Muscle of leg (tissue), 11 donors: ENCODE measurements around the gene FAM32A. TPM values are rescaled to one million over a fixed set of nuclear protein-coding genes. Genes with fewer than 3 reads are reported as not detected.

Experiments
- DNase-seq: peaks from one replicate; pipeline ENCODE4 v3.0.0; 2013
- H3K27ac ChIP-seq: one replicate; pipeline ENCODE4 v1.5.1; 2013; ENCODE audit warnings: mild to moderate bottlenecking, low read length, control low read depth
- H3K27me3 ChIP-seq: one replicate; pipeline ENCODE4 v1.6.1; 2013; ENCODE audit warnings: low read length; ENCODE audit not compliant: control insufficient read depth, insufficient read depth
- H3K36me3 ChIP-seq: one replicate; pipeline ENCODE4 v1.6.1; 2013; ENCODE audit warnings: low read length; ENCODE audit not compliant: control insufficient read depth, insufficient read depth
- H3K4me1 ChIP-seq: one replicate; pipeline ENCODE4 v1.6.1; 2013; ENCODE audit warnings: low read length; ENCODE audit not compliant: control insufficient read depth, insufficient read depth
- H3K4me3 ChIP-seq: one replicate; pipeline ENCODE4 v1.5.1; 2013; ENCODE audit warnings: low read length, control low read depth
- H3K9me3 ChIP-seq: replicated peaks from 2 replicates; pipeline ENCODE4 v1.6.1; 2013; ENCODE audit warnings: low read depth, low read length; ENCODE audit not compliant: control insufficient read depth
- WGBS: methylation state at CpG from one replicate; pipeline ENCODE4 v1.1.5; 2013; ENCODE audit warnings: missing lambda C conversion rate; ENCODE audit not compliant: insufficient coverage; 5-methylcytosine and 5-hydroxymethylcytosine counted together
- polyA plus RNA-seq, 8 donors: library from polyadenylated mRNA; unstranded; fragments of 120-200 nt; gene quantifications; one replicate each; pipeline versions ENCODE4 v1.2.1 to v1.2.3, GENCODE V29; 2013; ENCODE audit warnings: inconsistent platforms in 1 of 8, low replicate concordance in 1 of 8; ENCODE audit not compliant: insufficient read length in 8 of 8, insufficient read depth in 1 of 8
- total RNA-seq: library from RNA; stranded (reverse); fragments of 120-200 nt; gene quantifications from one replicate; pipeline ENCODE4 v1.2.4, GENCODE V29; 2013

The FAM32A gene
- total and polyA plus RNA-seq, 9 donors = 56.6 to 89.9 (median 72.6) TPM

- no peak for DNase-seq
- Histone ChIP-seq H3K27me3 (no peaks in the 10 kb centered on the region), H3K9me3 (no peaks in the 10 kb centered on the region), H3K36me3 (peaks cover 78% of the 10 kb centered on the region), H3K27ac (no peak overlapping the region), H3K4me3 (no peak overlapping the region), H3K4me1 (peaks cover 14% of the 10 kb centered on the region)
- WGBS = 88% methylated on average over 7 of the region's 10 CpGs
Observed at GRCh38 chr19:16207063-16207462, 21.9 kb downstream of the FAM32A start.

- H3K27ac ChIP-seq = no peak overlapping the region
- WGBS = 90% methylated on average over 6 of the region's 12 CpGs
- H3K9me3 ChIP-seq = no peaks in the 10 kb centered on the region
- peaks cover 74% of the 10 kb centered on the region for H3K36me3 ChIP-seq
- no peaks in the 10 kb centered on the region for H3K27me3 ChIP-seq
- no peak for DNase-seq
- peaks cover 14% of the 10 kb centered on the region for H3K4me1 ChIP-seq
- no peak overlapping the region for H3K4me3 ChIP-seq
Observed at GRCh38 chr19:16207490-16208025, 22.3 kb downstream of the FAM32A start.

GRCh38 chr19:16208064-16208759 lies 23.0 kb downstream of the FAM32A start:
- Histone ChIP-seq H3K4me3 (no peak overlapping the region), H3K36me3 (peaks cover 67% of the 10 kb centered on the region)

GRCh38 chr19:16208847-16209665 lies 23.8 kb downstream of the FAM32A start:
- H3K9me3 ChIP-seq = no peaks in the 10 kb centered on the region

More at GRCh38 chr19:16208064-16208759, 23.0 kb downstream of the FAM32A start:
- H3K9me3 ChIP-seq = no peaks in the 10 kb centered on the region
- H3K27ac ChIP-seq = no peak overlapping the region
- H3K27me3 ChIP-seq = no peaks in the 10 kb centered on the region
- DNase-seq = no peak
- peaks cover 14% of the 10 kb centered on the region for H3K4me1 ChIP-seq
- WGBS = 92% methylated on average over 13 of the region's 21 CpGs

GRCh38 chr19:16210168-16210567 lies 25.0 kb downstream of the FAM32A start:
- no peak for DNase-seq
- H3K9me3 ChIP-seq = no peaks in the 10 kb centered on the region
- H3K4me3 ChIP-seq = no peak overlapping the region
- H3K27me3 ChIP-seq = no peaks in the 10 kb centered on the region
- H3K27ac ChIP-seq = no peak overlapping the region
- H3K36me3 ChIP-seq = peaks cover 50% of the 10 kb centered on the region
- WGBS = no CpG with 5 or more reads among the region's 4 CpGs
- H3K4me1 ChIP-seq = peaks cover 9% of the 10 kb centered on the region

More at GRCh38 chr19:16208847-16209665, 23.8 kb downstream of the FAM32A start:
- Histone ChIP-seq H3K4me1 (peaks cover 11% of the 10 kb centered on the region), H3K36me3 (peaks cover 60% of the 10 kb centered on the region), H3K4me3 (no peak overlapping the region), H3K27me3 (no peaks in the 10 kb centered on the region), H3K27ac (no peak overlapping the region)
- 94% methylated on average over 23 of the region's 29 CpGs for WGBS
- DNase-seq = no peak

GRCh38 chr19:16213076-16213475 lies 27.9 kb downstream of the FAM32A start:
- Histone ChIP-seq H3K9me3 (no peaks in the 10 kb centered on the region), H3K27me3 (no peaks in the 10 kb centered on the region), H3K4me1 (no peaks in the 10 kb centered on the region), H3K27ac (no peak overlapping the region), H3K4me3 (no peak overlapping the region), H3K36me3 (peaks cover 46% of the 10 kb centered on the region)
- DNase-seq = no peak

- no peaks in the 10 kb centered on the region for H3K4me1 ChIP-seq
- no peak overlapping the region for H3K27ac ChIP-seq
- no peak overlapping the region for H3K4me3 ChIP-seq
- peaks cover 40% of the 10 kb centered on the region for H3K36me3 ChIP-seq
- H3K9me3 ChIP-seq = peaks cover 20% of the 10 kb centered on the region
- no peaks in the 10 kb centered on the region for H3K27me3 ChIP-seq
- DNase-seq = no peak
- 94% methylated on average over 12 of the region's 13 CpGs for WGBS
Observed at GRCh38 chr19:16216744-16217670, 31.8 kb downstream of the FAM32A start.

DNA sequence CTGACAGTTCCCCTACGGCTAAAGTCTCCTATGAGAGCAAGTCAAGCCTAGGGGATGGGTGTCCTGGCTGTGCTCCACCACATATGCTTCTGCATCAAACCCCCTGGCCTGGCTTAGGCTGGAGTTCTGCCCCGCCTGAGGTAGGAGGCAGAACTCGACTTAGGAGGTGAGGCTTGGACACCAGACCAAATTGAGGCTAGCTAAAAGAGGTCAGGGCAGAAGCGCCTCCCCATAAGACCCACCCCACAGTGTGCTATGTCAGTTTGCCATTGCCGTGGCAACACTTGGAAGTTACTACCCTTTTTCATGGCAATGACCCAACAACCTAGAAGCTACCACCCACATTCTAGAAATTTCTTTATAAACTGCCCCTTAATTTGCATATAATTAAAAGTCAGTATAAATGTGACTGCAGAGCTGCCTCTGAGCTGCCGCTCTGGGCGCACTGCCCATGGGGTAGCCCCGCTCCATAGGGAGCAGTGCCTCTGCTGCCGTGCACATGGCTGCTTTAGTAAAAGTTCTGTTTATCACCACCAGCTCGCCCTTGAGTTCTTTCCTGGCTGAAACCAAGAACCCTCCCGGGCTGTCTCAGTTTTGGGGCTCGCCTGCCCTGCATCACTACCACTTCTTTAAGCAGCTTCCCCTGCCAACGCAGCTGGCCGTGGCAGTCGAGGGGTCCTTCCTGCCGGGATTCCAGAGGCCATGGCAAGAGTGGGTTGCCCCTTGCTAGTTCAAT lies 32.7 kb downstream of the FAM32A start:
- Histone ChIP-seq H3K36me3 (peaks cover 49% of the 10 kb centered on the region), H3K4me3 (no peak overlapping the region), H3K27me3 (no peaks in the 10 kb centered on the region), H3K9me3 (peaks cover 20% of the 10 kb centered on the region), H3K4me1 (no peaks in the 10 kb centered on the region), H3K27ac (no peak overlapping the region)
- WGBS = 94% methylated on average over 9 of the region's 16 CpGs
- no peak for DNase-seq

DNA sequence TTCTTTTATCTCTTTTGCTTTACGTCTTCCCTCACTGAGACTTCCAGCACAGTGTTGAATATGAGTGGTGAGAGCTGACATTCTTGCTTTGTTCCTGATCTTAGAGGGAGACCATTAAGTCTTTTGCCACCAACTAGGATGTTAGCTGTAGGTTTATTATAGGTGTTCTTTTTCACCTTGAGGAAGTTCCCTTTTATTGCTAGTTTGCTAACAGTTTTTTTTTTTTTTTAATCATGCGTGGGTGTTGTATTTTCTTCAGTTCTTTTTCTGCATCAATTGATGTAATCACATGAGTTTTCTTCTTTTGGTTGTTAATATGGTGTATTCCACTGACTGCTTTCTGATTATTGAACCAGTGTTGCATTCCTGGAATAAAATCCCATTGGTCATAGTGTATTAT lies 33.6 kb downstream of the FAM32A start:
- no peak overlapping the region for H3K27ac ChIP-seq
- no peaks in the 10 kb centered on the region for H3K27me3 ChIP-seq
- DNase-seq = no peak
- peaks cover 20% of the 10 kb centered on the region for H3K9me3 ChIP-seq
- H3K4me1 ChIP-seq = no peaks in the 10 kb centered on the region
- no CpG with 5 or more reads among the region's 2 CpGs for WGBS
- peaks cover 57% of the 10 kb centered on the region for H3K36me3 ChIP-seq
- H3K4me3 ChIP-seq = no peak overlapping the region
